ENCODE results near the gene PLXNA2. TPM values are rescaled to one million over a fixed set of nuclear protein-coding genes. Genes with fewer than 3 reads are reported as not detected.

Gene PLXNA2
- total RNA-seq, 4 donors from 2014 or later = 12.2 to 45.7 (median 21.8) TPM

- no peaks in the 10 kb centered on the region for H3K9me3 ChIP-seq
- H3K27me3 ChIP-seq = no peaks in the 10 kb centered on the region
- DNase-seq = no peak
- intact Hi-C loops (cut with DNase I) = no loop called here
- WGBS, 2 donors = 76 to 82% methylated on average over 9 of the region's 9 CpGs
- no peak overlapping the region for H3K27ac ChIP-seq
- peaks cover 4 to 9% of the 10 kb centered on the region in 2 donors for H3K4me1 ChIP-seq
- no peak overlapping the region for H3K4me3 ChIP-seq (replicated peaks in 1 of 3)
- H3K36me3 ChIP-seq = peaks cover 2 to 6% of the 10 kb centered on the region in 2 donors
- TF ChIP-seq, protein P1, sequence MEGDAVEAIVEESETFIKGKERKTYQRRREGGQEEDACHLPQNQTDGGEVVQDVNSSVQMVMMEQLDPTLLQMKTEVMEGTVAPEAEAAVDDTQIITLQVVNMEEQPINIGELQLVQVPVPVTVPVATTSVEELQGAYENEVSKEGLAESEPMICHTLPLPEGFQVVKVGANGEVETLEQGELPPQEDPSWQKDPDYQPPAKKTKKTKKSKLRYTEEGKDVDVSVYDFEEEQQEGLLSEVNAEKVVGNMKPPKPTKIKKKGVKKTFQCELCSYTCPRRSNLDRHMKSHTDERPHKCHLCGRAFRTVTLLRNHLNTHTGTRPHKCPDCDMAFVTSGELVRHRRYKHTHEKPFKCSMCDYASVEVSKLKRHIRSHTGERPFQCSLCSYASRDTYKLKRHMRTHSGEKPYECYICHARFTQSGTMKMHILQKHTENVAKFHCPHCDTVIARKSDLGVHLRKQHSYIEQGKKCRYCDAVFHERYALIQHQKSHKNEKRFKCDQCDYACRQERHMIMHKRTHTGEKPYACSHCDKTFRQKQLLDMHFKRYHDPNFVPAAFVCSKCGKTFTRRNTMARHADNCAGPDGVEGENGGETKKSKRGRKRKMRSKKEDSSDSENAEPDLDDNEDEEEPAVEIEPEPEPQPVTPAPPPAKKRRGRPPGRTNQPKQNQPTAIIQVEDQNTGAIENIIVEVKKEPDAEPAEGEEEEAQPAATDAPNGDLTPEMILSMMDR (IDR thresholded peaks at IDR 0.05) = no peak
- no peak for TF ChIP-seq POLR2A (IDR thresholded peaks at IDR 0.05)
These were observed 165.0 kb downstream of the PLXNA2 start for GRCh38 chr1:208079161-208079560.

- Histone ChIP-seq H3K4me3 (replicated peaks in 1 of 3) (no peak overlapping the region), H3K4me1 (peaks cover 4 to 9% of the 10 kb centered on the region in 2 donors), H3K27me3 (no peaks in the 10 kb centered on the region), H3K27ac (no peak overlapping the region), H3K9me3 (no peaks in the 10 kb centered on the region), H3K36me3 (peaks cover 0 to 3% of the 10 kb centered on the region in 2 donors)
- DNase-seq = no peak
- 89 to 92% methylated on average over 12 of the region's 12 CpGs for WGBS, 2 donors
- intact Hi-C loops (cut with DNase I) = no loop called here
- no peak for TF ChIP-seq POLR2A (IDR thresholded peaks at IDR 0.05)
- TF ChIP-seq, protein P1 (IDR thresholded peaks at IDR 0.05) = no peak
These were observed 165.4 kb downstream of the PLXNA2 start for GRCh38 chr1:208078752-208079151.

DNA sequence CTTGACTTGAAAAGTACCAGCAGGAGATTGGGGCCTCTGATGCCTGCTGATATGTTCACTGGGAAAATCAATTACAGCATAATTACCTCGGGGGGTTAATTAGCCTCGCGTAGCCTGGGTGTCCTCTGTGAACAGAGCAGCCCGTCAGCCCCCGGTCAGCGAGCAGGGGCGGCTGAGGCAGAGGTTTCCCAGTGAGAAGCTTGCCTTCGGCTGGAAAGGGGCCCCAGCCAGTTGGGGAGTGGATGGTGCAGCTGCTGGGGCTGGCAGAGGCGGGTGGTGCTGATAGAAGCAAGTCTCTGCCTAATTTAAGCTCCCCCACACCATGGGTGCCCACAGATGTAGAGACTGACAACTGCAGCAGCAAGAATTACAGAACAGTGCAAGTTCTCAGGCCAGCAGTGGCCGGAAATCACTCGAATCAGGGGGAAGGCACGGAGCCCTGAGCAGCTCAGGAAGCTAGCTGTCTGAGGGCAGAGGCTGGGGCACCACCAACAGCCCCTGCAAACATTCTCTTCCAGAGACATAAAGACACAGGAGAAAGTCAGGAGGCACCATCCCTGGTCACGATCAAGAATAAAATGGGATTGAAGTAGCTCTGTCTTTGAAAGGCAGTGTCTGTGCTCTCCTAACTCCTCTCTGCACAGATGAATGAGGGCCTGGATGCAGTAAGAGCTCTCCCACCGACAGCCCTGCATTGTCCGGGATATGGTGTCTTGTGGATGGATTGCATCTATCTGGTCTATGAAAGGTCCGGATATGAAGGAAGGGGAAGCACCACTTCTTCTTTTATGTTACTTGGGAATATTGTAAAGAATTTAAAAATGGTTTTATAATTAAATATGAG, 166.7 kb downstream of the PLXNA2 start:
- intact Hi-C loops (cut with DNase I) = no loop called here
- no peak for DNase-seq
- WGBS, 2 donors = 73 to 74% methylated on average over 15 to 16 of the region's 16 CpGs
- Histone ChIP-seq H3K36me3 (peaks cover 0 to 3% of the 10 kb centered on the region in 2 donors), H3K9me3 (no peaks in the 10 kb centered on the region), H3K27ac (no peak overlapping the region), H3K4me1 (peaks cover 3 to 8% of the 10 kb centered on the region in 2 donors), H3K4me3 (replicated peaks in 1 of 3) (no peak overlapping the region), H3K27me3 (no peaks in the 10 kb centered on the region)
- no peak for TF ChIP-seq POLR2A (IDR thresholded peaks at IDR 0.05)
- TF ChIP-seq, protein P1 (IDR thresholded peaks at IDR 0.05) = no peak

GRCh38 chr1:208074353-208074752, 169.8 kb downstream of the PLXNA2 start:
- no peaks in the 10 kb centered on the region for H3K9me3 ChIP-seq
- H3K27me3 ChIP-seq = no peaks in the 10 kb centered on the region
- WGBS, 2 donors = 93 to 97% methylated on average over 6 of the region's 6 CpGs
- H3K4me3 ChIP-seq (replicated peaks in 1 of 3) = no peak overlapping the region
- no peaks in the 10 kb centered on the region for H3K4me1 ChIP-seq
- no peak for TF ChIP-seq POLR2A (IDR thresholded peaks at IDR 0.05)
- TF ChIP-seq, protein P1 (IDR thresholded peaks at IDR 0.05) = no peak
- peaks cover 0 to 3% of the 10 kb centered on the region in 2 donors for H3K36me3 ChIP-seq
- H3K27ac ChIP-seq = no peak overlapping the region
- DNase-seq = no peak
- intact Hi-C loops (cut with DNase I) = no loop called here

DNA sequence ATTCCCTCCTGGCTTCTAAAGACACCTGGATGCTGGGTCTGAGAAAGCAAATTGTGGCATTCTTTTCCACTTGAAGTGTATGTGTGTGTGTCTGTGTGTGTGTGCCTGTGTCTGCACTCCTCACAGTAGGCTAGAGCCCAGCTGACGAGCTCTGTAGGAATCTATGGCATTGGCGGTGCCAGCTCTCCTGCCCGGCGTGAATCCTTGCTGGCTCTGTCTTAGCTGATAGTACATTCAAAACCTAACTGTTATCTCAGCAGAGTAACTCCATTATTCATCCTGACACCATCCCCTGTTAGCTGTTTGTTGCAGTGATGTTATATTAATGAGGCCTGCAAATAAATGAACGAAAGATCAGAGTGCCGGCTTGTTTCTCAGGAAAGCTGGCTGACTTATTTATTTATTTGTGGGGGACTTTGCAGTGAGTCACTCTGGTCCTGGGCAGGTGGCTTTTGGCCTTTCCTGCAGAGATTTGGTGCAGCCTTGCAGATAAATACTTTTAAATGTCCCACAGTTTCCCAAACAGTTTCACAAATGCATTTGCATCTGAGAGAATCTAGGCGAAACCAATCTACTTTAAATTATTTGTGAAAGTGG, 172.7 kb downstream of the PLXNA2 start:
- TF ChIP-seq, protein P1 (IDR thresholded peaks at IDR 0.05) = no peak
- TF ChIP-seq POLR2A (IDR thresholded peaks at IDR 0.05) = no peak
- 83 to 85% methylated on average over 7 of the region's 7 CpGs for WGBS, 2 donors
- Histone ChIP-seq H3K9me3 (no peaks in the 10 kb centered on the region), H3K36me3 (peaks cover 0 to 1% of the 10 kb centered on the region in 2 donors), H3K4me3 (replicated peaks in 1 of 3) (no peak overlapping the region), H3K4me1 (no peaks in the 10 kb centered on the region), H3K27ac (no peak overlapping the region), H3K27me3 (no peaks in the 10 kb centered on the region)
- intact Hi-C loops (cut with DNase I) = no loop called here
- no peak for DNase-seq
